HUES6 (cell line): Measurements from ENCODE around the gene CEMP1.

Experiments
- H3K27ac ChIP-seq: 2 replicates; pipeline ENCODE4 v1.7.0; 2013; ENCODE audit warnings: low read depth, mild to moderate bottlenecking, low read length, inconsistent platforms
- H3K27me3 ChIP-seq: 2 replicates; pipeline ENCODE4 v1.6.1; 2013; ENCODE audit warnings: low read length; ENCODE audit not compliant: control insufficient read depth, insufficient read depth
- H3K36me3 ChIP-seq: 2 replicates; pipeline ENCODE4 v1.6.1; 2013; ENCODE audit warnings: low read length; ENCODE audit not compliant: control insufficient read depth, insufficient read depth
- H3K4me1 ChIP-seq: 2 replicates; pipeline ENCODE4 v1.6.1; 2013; ENCODE audit warnings: low read length; ENCODE audit not compliant: control insufficient read depth, insufficient read depth
- H3K4me3 ChIP-seq: 2 replicates; pipeline ENCODE4 v1.5.1; 2013; ENCODE audit warnings: low read depth, low read length
- H3K9ac ChIP-seq: one replicate; pipeline ENCODE4 v1.6.1; 2013; ENCODE audit warnings: mild to moderate bottlenecking, low read length
- H3K9me3 ChIP-seq: 2 replicates; pipeline ENCODE4 v1.6.1; 2013; ENCODE audit warnings: low read depth, low read length; ENCODE audit not compliant: control insufficient read depth, insufficient read depth

CEMP1 gene

GRCh38 chr16:2507052-2507659, 24.1 kb downstream of the CEMP1 start:
- H3K4me3 ChIP-seq, result no peak overlapping the region
- H3K36me3 ChIP-seq, result no peaks in the 10 kb centered on the region
- no peaks in the 10 kb centered on the region for H3K27me3 ChIP-seq
- peaks cover 12% of the 10 kb centered on the region for H3K4me1 ChIP-seq
- H3K27ac ChIP-seq, result no peak overlapping the region
- no peaks in the 10 kb centered on the region for H3K9me3 ChIP-seq
- peak overlapping the region; percentile 26 for H3K9ac ChIP-seq

- no peaks in the 10 kb centered on the region for H3K36me3 ChIP-seq
- no peaks in the 10 kb centered on the region for H3K27me3 ChIP-seq
- no peak overlapping the region for H3K27ac ChIP-seq
- peaks cover 10% of the 10 kb centered on the region for H3K4me1 ChIP-seq
- no peak overlapping the region for H3K9ac ChIP-seq
- H3K9me3 ChIP-seq, result no peaks in the 10 kb centered on the region
- H3K4me3 ChIP-seq, result no peak overlapping the region
Measured at GRCh38 chr16:2505695-2506094, 25.5 kb downstream of the CEMP1 start.

- peak overlapping the region; percentile 58; the same call in 1 of the 2 replicates for H3K4me3 ChIP-seq
Measured at GRCh38 chr16:2501946-2502895, 29.0 kb downstream of the CEMP1 start.

GRCh38 chr16:2500918-2501750, 30.1 kb downstream of the CEMP1 start:
- peaks cover 23% of the 10 kb centered on the region; the same call in 1 of the 2 replicates for H3K36me3 ChIP-seq
- H3K27ac ChIP-seq, result 0 out of 2 replicates have a peak overlapping the region, but pooled peaks have one; percentile 29
- H3K4me3 ChIP-seq, result peak overlapping the region; percentile 58

More at GRCh38 chr16:2501946-2502895, 29.0 kb downstream of the CEMP1 start:
- no peaks in the 10 kb centered on the region for H3K27me3 ChIP-seq
- H3K9ac ChIP-seq, result no peak overlapping the region
- H3K36me3 ChIP-seq, result peaks cover 12% of the 10 kb centered on the region; the same call in 1 of the 2 replicates
- no peaks in the 10 kb centered on the region for H3K9me3 ChIP-seq
- H3K4me1 ChIP-seq, result peaks cover 11% of the 10 kb centered on the region
- H3K27ac ChIP-seq, result no peak overlapping the region

GRCh38 chr16:2500430-2500917, 30.7 kb downstream of the CEMP1 start:
- Histone ChIP-seq H3K36me3 (peaks cover 24% of the 10 kb centered on the region; the same call in 1 of the 2 replicates), H3K9ac (no peak overlapping the region), H3K4me3 (no peak overlapping the region), H3K27ac (0 out of 2 replicates have a peak overlapping the region, but pooled peaks have one; percentile 29), H3K27me3 (no peaks in the 10 kb centered on the region), H3K4me1 (peaks cover 11% of the 10 kb centered on the region), H3K9me3 (no peaks in the 10 kb centered on the region)

More at GRCh38 chr16:2500918-2501750, 30.1 kb downstream of the CEMP1 start:
- no peaks in the 10 kb centered on the region for H3K27me3 ChIP-seq
- no peaks in the 10 kb centered on the region for H3K9me3 ChIP-seq
- H3K4me1 ChIP-seq, result peaks cover 11% of the 10 kb centered on the region
- no peak overlapping the region for H3K9ac ChIP-seq

GRCh38 chr16:2499890-2500429, 31.2 kb downstream of the CEMP1 start:
- Histone ChIP-seq H3K4me3 (no peak overlapping the region), H3K36me3 (peaks cover 24% of the 10 kb centered on the region; the same call in 1 of the 2 replicates), H3K4me1 (peaks cover 11% of the 10 kb centered on the region), H3K9me3 (no peaks in the 10 kb centered on the region), H3K27ac (no peak overlapping the region), H3K27me3 (no peaks in the 10 kb centered on the region), H3K9ac (no peak overlapping the region)

GRCh38 chr16:2499454-2499853, 31.8 kb downstream of the CEMP1 start:
- H3K36me3 ChIP-seq, result peaks cover 24% of the 10 kb centered on the region; the same call in 1 of the 2 replicates
- no peak overlapping the region for H3K27ac ChIP-seq
- H3K4me1 ChIP-seq, result peaks cover 11% of the 10 kb centered on the region
- H3K9ac ChIP-seq, result no peak overlapping the region
- H3K9me3 ChIP-seq, result no peaks in the 10 kb centered on the region
- H3K4me3 ChIP-seq, result no peak overlapping the region
- H3K27me3 ChIP-seq, result no peaks in the 10 kb centered on the region

- Histone ChIP-seq H3K27me3 (no peaks in the 10 kb centered on the region), H3K9ac (no peak overlapping the region), H3K36me3 (peaks cover 24% of the 10 kb centered on the region; the same call in 1 of the 2 replicates), H3K9me3 (no peaks in the 10 kb centered on the region), H3K27ac (no peak overlapping the region), H3K4me1 (peaks cover 11% of the 10 kb centered on the region), H3K4me3 (no peak overlapping the region)
Measured at GRCh38 chr16:2498531-2499253, 32.5 kb downstream of the CEMP1 start.

- Histone ChIP-seq H3K27me3 (no peaks in the 10 kb centered on the region), H3K9me3 (no peaks in the 10 kb centered on the region), H3K4me3 (no peak overlapping the region), H3K4me1 (peaks cover 11% of the 10 kb centered on the region), H3K36me3 (peaks cover 24% of the 10 kb centered on the region; the same call in 1 of the 2 replicates), H3K27ac (no peak overlapping the region), H3K9ac (no peak overlapping the region)
Measured at GRCh38 chr16:2497695-2498484, 33.3 kb downstream of the CEMP1 start.
